Coronary artery (tissue), 2 donors: ENCODE measurements around the gene KCNIP1.

Experiments used
- DNase-seq: peaks from one replicate; pipeline ENCODE4 v3.0.0-alpha.2; 2017; ENCODE audit warnings: low spot score
- H3K27ac ChIP-seq, 2 donors: fragments of 200-600 bp; sonication (generic); one replicate each; pipeline ENCODE4 v1.5.1; 2016 to 2019
- H3K4me3 ChIP-seq: fragments of 200-600 bp; sonication (generic); 2 replicates; pipeline ENCODE4 v1.5.1; 2016; ENCODE audit warnings: mild to moderate bottlenecking, moderate library complexity
- CTCF ChIP-seq: fragments of 200-600 bp; sonication (generic); IDR thresholded peaks from one replicate; pipeline ENCODE4 v1.5.1; 2019; ENCODE audit warnings: antibody characterized with exemption

The KCNIP1 gene

GRCh38 chr5:170648541-170648940 is 144.7 kb downstream of the KCNIP1 start:
- no peak overlapping the region for H3K4me3 ChIP-seq
- TF ChIP-seq CTCF = no peak
- no peak for DNase-seq
- no peak overlapping the region for H3K27ac ChIP-seq

- H3K4me3 ChIP-seq = no peak overlapping the region
- no peak for TF ChIP-seq CTCF
- no peak overlapping the region for H3K27ac ChIP-seq
- DNase-seq = no peak
These were observed 147.0 kb downstream of the KCNIP1 start for GRCh38 chr5:170650850-170651249.

- H3K4me3 ChIP-seq = no peak overlapping the region
- no peak for DNase-seq
- no peak for TF ChIP-seq CTCF
- no peak overlapping the region for H3K27ac ChIP-seq
These were observed 147.9 kb downstream of the KCNIP1 start for GRCh38 chr5:170651604-170652277.

- no peak for DNase-seq
- Histone ChIP-seq H3K4me3 (no peak overlapping the region), H3K27ac (no peak overlapping the region)
- TF ChIP-seq CTCF = no peak
These were observed 151.7 kb downstream of the KCNIP1 start for GRCh38 chr5:170655476-170655875.

- no peak overlapping the region for H3K4me3 ChIP-seq
- no peak for TF ChIP-seq CTCF
- H3K27ac ChIP-seq = no peak overlapping the region
- DNase-seq = no peak
These were observed 152.1 kb downstream of the KCNIP1 start for GRCh38 chr5:170655920-170656319.

GRCh38 chr5:170656346-170656745 is 152.5 kb downstream of the KCNIP1 start:
- Histone ChIP-seq H3K27ac (no peak overlapping the region), H3K4me3 (no peak overlapping the region)
- TF ChIP-seq CTCF = no peak
- DNase-seq = no peak

- no peak for TF ChIP-seq CTCF
These were observed 156.7 kb downstream of the KCNIP1 start for GRCh38 chr5:170660531-170660930.

More at GRCh38 chr5:170660531-170660930, 156.7 kb downstream of the KCNIP1 start:
- H3K4me3 ChIP-seq = no peak overlapping the region
- no peak for DNase-seq
- H3K27ac ChIP-seq = no peak overlapping the region
